ENCODE results near the gene TSPAN18.

GRCh38 chr11:44764583-44764982, 37.8 kb downstream of the TSPAN18 start:
- TF ChIP-seq EZH2phosphoT487 (IDR thresholded peaks at IDR 0.05; ENCODE audit: borderline replicate concordance), result no peak
- TF ChIP-seq, protein P1, sequence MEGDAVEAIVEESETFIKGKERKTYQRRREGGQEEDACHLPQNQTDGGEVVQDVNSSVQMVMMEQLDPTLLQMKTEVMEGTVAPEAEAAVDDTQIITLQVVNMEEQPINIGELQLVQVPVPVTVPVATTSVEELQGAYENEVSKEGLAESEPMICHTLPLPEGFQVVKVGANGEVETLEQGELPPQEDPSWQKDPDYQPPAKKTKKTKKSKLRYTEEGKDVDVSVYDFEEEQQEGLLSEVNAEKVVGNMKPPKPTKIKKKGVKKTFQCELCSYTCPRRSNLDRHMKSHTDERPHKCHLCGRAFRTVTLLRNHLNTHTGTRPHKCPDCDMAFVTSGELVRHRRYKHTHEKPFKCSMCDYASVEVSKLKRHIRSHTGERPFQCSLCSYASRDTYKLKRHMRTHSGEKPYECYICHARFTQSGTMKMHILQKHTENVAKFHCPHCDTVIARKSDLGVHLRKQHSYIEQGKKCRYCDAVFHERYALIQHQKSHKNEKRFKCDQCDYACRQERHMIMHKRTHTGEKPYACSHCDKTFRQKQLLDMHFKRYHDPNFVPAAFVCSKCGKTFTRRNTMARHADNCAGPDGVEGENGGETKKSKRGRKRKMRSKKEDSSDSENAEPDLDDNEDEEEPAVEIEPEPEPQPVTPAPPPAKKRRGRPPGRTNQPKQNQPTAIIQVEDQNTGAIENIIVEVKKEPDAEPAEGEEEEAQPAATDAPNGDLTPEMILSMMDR (conservative IDR thresholded peaks at IDR 0.05; ENCODE audit: low read length), result no peak
